OCI-M2 (cell line): Measurements from ENCODE around the gene AKAP8.
"Not testable (repeated sequence)": the region's sequence is repeated elsewhere in the genome, so short reads cannot be mapped to it uniquely, and the experiment has no call there.

Experiments used
- DNase-seq: peaks from one replicate; lab custom pipeline; 2025; ENCODE audit not compliant: unreplicated experiment; lab: John Stamatoyannopoulos, UW

AKAP8 gene

DNA sequence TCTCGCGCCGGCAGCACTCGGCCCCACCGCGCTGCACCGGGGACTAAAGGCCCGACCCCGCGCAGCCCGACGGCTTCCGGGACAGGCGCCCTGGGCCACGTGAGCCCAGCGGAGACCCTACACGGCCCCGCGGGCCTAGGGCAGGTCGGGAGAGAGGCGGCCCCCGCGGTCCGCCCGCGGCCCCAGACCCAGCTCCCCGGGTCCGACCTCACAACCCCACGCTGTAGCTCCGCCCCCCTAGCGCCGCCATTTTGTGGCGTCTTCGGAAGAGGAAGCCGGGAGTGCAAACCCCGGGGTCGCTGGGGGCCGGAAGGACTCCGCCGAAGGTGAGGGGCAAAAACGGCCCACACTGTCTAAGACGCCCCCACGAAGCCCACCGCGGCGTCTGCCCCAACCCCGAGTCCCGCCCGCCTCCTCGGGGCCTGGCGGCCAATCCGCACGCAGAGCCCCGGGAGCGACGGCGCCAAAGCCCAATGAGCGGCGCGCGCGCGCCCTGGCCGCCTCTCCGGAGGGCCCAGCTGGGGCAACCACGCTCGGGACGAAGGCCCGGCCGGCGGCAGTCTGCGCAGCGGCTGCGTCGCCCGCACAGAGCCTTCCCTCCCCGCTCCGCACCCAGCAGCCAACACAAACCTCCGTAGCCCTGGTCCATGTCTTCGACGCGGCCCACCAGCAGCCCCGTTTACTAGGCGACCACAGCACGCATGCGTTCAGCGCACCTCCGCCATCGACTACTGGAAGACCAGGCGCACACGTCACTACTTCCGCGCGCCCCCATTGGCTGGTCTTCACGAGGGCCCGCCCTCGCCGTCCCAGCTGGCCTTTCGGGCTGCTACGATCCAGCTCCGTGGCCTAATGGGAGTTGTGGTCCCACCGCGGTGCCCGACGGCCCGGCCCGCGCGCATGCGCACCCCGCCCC is at the start of gene AKAP8:
AKAP8 (minus strand) TSS at position 705 of the 916 bp plus-strand sequence; CDS start at position 649, 56 bp downstream.
- peak; percentile 96 for DNase-seq

DNA sequence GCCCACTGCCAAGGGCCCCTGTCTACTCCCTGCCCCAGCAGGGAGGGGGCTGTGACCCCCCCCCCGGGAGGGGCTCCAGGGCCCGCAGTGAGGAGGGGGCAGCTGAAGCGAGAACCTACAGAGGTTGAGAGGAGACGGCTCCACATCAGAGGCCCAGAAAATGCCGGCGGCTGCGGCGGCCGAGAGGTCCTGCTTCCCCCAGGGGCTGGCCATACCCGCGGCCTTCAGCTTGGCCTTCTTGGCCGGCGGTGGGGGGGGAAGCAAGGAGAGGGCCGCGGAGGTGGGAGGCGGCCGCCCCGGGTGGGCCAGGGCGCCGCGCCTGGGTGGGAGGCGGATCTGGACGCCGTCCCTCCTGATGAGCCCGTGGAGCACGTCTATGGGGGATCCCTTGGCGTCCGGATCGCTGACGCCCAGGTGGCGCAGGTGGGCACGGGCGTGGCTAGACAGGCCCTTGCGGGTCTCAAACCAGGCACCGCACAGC is 48.4 kb upstream of the AKAP8 start:
- no peak for DNase-seq

DNA sequence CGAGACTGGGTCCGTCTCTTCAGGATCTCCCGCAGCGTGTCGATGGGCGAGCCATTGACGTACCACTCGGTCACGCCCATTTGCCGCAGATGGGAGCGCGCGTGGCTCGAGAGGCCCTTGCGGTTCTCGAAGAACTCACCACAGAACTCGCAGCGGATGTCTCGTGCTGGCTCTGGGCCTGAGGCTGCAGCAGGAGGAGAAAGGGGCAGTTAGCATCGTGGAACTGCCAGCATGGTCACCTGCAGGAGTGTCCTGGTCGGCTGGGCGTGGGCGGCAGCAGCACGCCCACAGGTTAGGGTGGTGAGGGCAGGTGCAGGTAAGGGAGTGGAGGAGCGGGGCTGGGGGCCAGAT is 47.7 kb upstream of the AKAP8 start:
- DNase-seq: no peak

DNA sequence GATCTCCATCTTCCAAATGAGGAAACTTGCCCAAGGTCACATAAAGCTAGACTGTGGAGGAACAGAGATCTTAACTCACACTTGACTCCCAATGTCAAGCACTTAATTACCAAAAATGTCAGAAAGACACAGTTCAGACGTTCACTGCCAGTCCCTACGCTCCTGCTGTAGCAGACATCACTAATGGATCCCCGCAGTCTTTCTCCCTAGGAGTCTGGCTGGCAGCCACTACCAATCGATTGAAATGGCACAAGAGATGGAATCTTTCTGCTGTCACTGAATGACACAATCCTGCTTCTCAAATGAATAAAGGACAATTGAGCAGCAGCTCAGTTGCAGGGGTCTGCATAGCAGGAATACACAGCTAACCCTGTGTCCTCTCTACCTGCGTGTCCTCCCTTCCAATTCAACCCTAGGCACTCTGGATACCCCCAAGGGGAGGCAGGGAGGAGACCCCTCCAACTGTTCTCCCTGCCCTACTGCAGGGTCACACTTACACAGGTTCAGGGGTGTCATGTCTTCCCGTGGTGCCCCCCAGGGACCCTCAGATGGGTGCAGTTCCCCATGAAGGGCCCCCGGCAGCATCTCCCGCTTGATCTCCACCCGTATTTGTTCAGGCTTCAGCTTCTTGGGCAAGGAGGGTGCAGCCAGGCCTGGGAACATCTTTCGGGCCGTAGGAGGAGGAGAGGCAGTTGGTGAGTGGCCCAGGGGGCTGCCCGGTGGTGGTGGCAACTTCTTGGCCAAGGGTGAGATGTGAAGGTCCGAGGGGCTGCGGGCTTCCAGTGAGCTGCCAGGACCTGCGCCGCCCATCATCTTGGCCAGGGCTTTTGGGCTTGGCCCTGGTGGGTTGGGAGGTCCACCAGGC is 47.1 kb upstream of the AKAP8 start:
- DNase-seq: no peak

DNA sequence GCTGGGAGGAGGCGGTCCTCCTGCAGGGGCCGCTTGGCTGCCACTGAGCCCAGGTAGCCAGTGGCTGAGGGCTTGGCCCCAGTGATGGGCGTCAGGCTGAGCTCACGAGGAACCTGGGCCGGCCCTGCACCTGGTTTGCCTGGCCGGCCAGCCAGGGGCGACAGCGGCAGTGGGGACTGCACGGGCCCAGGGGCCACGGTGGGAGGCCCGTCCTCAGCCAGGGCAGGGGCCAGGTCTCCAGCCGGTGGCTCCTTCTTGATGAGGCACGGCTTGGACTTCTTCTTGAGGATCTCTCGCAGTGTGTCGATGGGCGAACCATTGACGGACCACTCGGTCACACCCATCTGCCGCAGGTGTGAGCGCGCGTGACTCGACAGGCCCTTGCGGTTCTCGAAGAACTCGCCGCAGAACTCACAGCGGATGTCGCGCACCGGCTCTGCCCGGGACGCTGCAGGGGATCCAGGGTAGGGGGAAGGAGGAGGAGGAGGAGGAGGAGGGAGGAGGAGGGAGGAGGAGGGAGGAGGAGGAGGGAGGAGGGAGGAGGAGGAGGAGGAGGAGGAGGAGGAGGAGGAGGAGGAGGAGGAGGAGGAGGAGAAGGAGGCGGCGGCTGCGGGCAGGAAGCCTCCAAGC is 45.8 kb upstream of the AKAP8 start:
- no peak for DNase-seq

DNA sequence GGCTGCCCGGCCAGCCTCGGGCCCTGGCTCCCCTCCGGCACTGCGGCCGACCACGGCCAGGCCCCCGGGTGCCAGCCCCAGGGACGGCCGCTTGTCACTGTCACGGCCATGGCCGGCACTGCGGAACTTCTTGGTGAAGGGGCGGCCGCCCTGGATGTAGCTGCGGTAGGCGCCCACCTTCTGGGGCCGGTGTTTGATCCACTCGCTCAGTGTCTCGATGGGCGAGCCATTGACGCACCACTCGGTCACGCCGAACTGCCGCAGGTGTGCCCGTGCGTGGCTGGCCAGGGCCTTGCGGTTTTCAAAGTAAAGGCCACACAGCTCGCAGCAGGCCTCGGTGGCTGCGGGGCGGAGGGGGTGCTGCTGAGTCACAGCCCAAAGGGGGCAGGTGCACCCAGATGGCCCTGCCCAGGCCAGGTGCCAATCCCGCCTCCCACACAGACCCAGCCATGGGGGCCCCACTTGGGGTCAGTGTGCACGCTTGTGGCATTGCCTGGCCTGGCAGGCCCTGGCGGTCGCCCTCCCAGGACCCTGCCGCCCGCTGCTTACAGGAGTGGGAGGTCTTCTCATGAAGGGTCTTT is 45.2 kb upstream of the AKAP8 start:
- DNase-seq: no peak

DNA sequence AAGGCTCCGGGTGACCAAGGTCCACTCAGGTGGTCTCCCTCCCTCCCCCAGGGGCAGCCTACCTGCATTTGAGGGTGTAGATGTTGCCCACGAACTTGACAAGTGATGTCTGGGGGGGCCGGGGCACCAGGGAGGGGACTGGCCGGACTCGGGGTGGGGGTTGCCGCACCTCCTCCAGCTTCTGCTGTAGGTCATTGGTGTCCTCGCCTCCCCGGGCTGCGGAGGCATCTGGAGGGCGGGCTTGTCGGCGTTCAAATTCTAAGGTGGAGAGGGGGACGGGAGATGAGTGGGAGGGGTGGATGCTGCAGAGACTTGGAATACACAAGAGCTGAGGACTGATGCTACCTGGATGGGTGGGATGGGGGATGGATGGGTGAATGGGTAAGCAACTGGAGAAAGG is 44.5 kb upstream of the AKAP8 start:
- DNase-seq: no peak

DNA sequence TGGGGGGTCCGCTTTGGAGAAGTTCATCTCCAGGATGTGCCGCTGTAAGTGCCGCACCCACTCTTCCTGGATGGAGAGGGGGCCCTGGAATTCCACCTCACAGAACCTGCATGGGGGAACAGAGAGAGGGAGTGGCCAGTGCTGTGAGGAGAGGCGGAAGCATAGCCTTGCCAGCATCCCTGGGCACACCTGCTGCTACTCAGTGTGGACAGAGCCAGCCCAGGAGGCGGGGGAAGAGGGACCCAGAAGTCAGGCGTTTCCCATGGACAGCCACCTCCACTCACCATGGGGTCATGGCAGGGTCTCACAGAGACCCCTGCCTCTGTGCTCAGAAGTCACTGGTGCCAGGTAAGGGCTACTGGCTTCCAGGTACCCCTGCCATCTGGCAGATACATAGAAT is 43.5 kb upstream of the AKAP8 start:
- no peak for DNase-seq

DNA sequence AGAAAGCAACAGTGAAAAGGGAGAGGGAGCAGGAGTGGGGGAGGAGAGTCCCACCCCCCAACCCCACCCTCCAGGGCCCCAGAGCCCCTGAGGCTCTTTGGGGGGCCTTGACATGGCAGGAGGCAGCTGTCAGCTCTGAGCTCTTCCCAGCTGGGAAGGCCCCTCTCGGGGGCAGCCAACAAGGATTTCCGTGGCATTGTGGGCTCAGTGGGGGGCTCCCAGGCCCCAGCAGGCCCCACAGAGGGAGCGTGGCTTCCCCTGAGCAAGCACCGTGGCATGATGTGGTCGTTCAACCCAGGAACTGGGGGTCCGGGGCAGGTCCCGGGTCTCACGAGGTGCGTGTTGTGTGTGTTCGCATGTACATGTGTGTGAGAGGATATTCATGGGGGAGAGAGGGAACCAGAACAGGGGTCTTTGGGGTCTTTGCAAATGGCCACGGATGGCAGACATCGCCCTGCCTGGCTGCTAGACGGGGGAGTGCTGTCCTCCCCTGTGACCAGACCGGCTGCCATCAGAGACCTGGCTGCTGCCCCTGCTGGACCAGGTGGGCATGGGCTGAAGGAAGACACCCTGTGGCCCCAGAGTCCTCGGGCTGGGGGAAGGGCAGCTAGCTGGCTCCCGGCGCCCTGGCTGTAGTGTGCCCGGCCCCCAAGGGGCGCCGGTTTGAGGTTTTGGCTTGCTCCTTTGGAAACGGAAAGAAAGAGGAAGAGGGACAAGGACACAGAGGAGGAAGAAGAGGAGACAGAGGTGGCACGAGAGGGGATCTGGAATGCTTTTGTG is 42.9 kb upstream of the AKAP8 start:
- no peak for DNase-seq

DNA sequence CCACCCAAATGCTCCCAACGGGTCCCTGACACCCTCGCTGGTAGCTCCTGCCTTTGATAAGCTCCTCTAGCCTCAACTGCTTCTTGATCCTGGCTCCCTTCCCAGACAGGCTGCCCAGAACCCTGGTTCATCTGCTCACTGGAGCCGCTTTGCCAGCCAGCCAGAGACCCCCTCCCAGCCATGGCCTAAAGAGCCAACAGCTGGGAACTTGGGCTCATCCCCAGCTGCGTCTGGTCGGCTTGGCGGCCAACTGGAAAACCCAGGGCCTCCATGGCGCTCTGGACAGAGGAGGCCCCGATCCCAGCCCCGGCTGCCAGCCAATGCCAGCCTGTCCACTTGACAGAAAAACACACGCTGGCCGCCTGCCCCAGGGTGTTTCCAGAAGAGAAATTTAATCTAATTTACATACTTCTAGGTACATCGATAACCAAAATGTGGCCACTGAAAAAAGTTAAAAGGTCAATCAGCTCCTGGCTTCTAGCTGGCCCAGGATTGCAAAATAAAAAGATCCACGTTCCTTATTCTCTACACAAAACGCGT is 42.2 kb upstream of the AKAP8 start:
- DNase-seq: no peak

DNA sequence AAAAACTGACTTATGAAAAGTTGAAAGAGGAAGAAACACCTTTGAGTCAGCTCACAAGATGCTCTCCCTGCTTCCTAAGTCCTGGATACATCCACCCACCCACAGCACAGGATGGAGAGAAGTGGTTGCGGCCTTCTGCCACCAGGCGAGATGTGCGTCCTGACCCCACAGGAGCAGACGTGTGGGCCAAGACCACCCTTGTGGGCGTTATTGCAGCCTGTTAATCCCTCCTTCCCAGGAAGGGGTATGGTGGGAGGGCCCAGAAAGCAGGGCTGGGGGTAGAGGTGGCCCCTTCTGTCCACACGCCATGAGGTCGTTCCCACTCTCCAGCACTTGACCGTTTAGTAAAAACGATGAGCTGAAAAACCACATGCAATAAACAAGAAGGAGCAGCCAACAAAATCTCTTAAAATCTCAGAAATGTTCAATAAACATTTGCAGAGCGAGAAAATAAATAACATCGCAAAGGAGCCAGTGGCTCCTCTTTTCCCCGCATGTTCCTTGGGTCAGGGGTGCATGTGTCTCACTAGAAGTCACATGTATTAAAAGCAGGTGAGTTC is 41.6 kb upstream of the AKAP8 start:
- DNase-seq: no peak

DNA sequence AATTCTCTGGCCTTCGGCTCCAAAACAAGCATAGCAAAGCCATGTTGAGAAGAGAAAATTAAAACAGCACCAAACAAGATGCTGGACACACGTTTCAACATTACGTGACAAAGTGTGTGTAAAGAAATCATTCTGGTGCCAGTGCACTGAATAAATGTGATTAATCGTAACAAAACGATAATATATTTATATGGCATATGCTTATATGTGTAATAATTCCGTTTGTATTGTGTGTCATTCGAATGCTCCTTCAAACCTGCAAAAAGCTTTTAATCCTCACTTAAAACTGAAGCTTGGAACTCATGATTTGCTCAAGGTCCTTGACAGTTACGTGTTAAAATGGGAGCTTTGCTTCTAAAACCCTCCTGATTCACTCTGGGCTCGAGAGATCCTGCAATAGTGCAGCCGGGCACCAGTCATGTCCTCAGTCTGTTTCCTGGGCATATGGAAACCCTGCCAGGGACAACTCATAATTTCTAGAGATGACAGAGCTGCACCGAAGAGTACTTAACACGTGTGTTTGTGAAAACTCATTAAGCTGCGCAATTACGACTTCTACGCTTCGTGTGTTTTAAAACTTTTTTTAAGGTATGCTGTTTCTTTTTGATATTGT is 39.9 kb upstream of the AKAP8 start:
- DNase-seq: no peak

DNA sequence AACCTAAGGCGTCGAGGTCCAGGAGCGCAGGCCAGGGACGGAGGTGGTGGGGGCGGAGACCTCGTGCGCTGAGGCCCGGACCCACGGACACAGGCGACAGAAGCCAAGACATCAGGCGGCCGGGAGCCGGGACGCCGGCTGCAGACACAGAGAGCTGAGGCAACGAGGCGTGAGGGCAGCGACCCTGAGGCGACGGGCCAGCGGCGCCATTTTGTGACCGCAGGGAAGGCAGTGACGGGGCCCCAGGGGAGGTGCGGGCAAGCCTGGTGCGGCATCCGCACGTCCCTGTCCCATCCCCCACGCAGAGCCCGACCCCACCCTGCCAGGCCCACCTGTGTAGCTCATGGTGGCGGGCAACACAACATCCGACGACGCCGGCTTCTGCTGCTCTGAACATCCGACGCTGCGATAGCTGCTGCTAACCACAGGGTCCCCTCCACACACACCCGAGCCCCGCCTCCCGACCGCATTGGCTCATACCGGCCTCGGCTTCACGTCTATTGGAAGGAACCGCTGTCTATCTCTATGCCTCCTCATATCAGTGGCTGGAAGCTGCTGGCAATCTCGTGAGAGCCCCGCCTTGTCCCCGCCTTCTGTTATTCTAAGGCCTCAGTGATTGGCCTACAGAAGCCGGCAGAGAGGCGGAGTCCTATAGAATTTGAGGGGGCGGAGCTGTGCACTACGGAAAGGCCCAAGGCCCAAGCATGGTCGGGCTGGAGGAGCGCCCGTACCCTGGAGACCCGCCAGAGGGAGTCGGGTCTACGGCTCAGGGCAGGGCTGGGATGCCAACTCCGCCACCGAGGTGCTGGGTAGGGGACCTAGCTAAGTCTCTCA is 39.2 kb upstream of the AKAP8 start, which contains the start of gene AKAP8L:
AKAP8L (minus strand) TSS at position 410 of the 834 bp plus-strand sequence; CDS start at position 345, 65 bp downstream.
- DNase-seq: peak; percentile 95

DNA sequence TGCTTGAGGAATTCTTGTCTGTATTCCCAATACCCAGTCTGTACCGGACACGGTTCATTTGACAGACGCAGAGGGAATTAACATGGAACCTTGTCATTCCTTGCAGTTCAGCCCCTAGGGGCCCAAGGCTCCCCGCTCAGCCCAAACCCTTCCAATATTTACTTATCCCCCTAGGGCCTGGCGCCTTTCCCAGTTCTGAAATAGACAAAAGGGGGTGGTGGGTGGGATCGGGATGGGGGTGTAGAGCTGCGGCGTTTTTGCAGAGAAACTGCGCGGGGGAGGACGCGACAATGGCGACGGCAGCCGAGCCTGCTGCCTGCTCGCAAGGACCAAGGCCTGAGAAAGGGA is 38.6 kb upstream of the AKAP8 start:
- DNase-seq: no peak

DNA sequence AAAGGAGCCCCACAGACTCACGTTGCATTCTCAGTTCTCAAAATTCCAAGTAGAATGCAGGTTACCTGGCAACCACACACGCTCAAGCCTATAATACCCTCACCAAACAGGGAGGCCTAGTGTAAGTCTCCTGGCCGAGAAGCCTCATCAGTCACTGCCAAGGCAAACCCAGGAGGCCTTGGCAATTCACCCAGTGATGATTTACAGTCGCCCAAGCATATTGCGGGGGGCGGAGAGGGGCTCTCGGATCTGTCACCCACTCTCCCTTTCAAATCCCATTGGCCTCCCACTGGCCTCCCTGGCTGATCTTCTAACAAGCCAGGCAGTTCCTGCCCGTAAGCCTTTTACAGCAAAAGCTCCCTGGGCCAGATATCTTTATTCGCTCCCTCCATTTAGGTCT is 38.1 kb upstream of the AKAP8 start:
- DNase-seq: no peak

DNA sequence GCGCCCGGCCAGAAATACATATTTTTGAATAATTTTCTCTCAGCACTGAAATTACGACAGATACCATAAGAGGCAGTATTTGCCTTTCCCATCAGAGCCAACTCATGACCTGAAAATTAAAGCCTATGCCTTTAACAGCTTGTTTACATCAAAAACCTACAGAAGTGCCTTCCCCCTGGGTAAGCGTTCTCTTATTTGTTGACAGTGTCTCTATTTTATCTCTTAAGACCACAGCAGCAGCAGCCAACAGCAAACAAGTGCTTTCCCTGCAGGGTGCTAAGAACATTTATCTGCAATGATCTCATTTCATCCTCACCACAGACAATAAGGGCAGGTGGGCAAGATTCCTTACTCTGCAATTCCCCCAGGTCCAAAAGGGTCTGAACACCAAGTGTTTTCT is 33.2 kb upstream of the AKAP8 start:
- DNase-seq: no peak

DNA sequence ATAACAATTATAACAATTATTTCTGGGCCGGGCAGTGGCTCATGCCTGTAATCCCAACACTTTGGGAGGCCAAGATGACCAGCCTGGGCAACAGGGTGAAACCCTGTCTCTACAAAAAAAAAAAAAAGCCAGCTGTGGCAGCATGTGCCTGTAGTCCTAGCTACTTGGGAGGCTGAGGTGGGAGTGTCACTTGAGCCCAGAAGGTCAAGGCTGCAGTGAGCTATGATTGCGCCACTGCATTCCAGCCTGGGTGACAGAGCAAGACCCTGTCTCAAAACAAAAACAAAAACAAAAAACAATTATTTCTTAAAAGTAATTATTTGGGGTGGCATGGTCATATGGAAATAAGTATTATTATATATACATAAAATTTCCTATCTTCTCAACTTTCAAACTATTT is 31.8 kb upstream of the AKAP8 start:
- DNase-seq: not testable (repeated sequence)

DNA sequence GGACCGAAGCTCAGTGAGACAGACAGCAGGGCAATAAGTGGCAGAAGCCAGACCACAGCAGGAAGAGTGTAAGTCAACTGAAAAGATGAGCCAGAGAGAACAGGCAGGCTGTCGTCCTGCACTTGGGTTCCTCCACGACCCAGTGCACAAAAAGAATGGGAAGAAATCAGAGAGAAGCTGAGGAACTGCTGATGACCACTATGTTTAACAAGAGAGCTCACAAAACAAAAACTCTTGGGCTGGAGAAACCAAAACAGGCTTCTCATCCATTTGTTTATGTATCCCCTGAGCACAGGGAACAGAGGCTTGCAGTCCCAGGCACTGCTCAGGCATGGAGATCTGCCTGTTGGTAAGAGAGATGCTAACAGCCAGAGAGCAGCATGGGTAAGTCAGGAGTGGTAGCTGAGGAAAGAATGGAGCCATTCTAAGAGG is 25.2 kb upstream of the AKAP8 start:
- no peak for DNase-seq
